Measurements from ENCODE around the gene CLHC1. TPM values are rescaled to one million over a fixed set of nuclear protein-coding genes. Genes with fewer than 3 reads are reported as not detected.

Gene CLHC1
- total RNA-seq, 1 experiment from 2014 or later = 3.3 TPM

Other genes starting within 250 kb of the CLHC1 start
- gene RTN4, start 181.8 kb downstream of the CLHC1 start, total RNA-seq (2014; rRNA removed; shearing (Covaris generic); ENCODE audit: low replicate concordance) = 184 and 231 TPM in 2 replicates
- gene RPS27A, start 395 bp upstream of the CLHC1 start, total RNA-seq (2014; rRNA removed; shearing (Covaris generic); ENCODE audit: low replicate concordance) = 1,837 and 2,150 TPM in 2 replicates
- 35.2 and 42.6 TPM in 2 replicates for gene MTIF2, start 36.9 kb upstream of the CLHC1 start, total RNA-seq (2014; rRNA removed; shearing (Covaris generic); ENCODE audit: low replicate concordance)
- gene CCDC88A, start 187.6 kb upstream of the CLHC1 start, total RNA-seq (2014; rRNA removed; shearing (Covaris generic); ENCODE audit: low replicate concordance) = 8.8 and 18.5 TPM in 2 replicates

Measured in Caki2 (cell line).